HEK293T (cell line): ENCODE data around the gene KLRK1.
A peak's percentile ranks its signal among the peaks of the same experiment; 100 is the strongest.
"Not testable (repeated sequence)": the region's sequence is repeated elsewhere in the genome, so short reads cannot be mapped to it uniquely, and the experiment has no call there.

ENCODE experiments used
- CTCF ChIA-PET: fragments of 350-600 bp; formaldehyde crosslinking; extraction: SDS; loops from one replicate; lab custom pipeline; 2021; ENCODE audit warnings: antibody characterized with exemption, inconsistent platforms; lab: Yijun Ruan, JAX
- POLR2A ChIA-PET: fragments of 350-600 bp; formaldehyde crosslinking; extraction: SDS; loops from one replicate; lab custom pipeline; 2020; ENCODE audit warnings: antibody characterized with exemption, inconsistent platforms; lab: Yijun Ruan, JAX
- DNase-seq: peaks from one replicate; pipeline ENCODE4 v3.0.0; 2012; ENCODE audit warnings: mixed read lengths; ENCODE audit errors: extremely low spot score
- ARNT ChIP-seq: fragments of 450-650 bp; IDR thresholded peaks from 2 replicates; pipeline ENCODE4 v1.6.1; 2017; ENCODE audit warnings: mild to moderate bottlenecking
- BHLHE40 ChIP-seq: fragments of 450-650 bp; IDR thresholded peaks from 2 replicates; pipeline ENCODE4 v1.6.1; 2016; ENCODE audit warnings: mild to moderate bottlenecking, moderate library complexity, borderline replicate concordance
- CTBP1 ChIP-seq: fragments of 450-650 bp; IDR thresholded peaks from 2 replicates; pipeline ENCODE4 v1.6.1; 2016; ENCODE audit warnings: borderline replicate concordance
- ELF4 ChIP-seq: fragments of 450-650 bp; IDR thresholded peaks from 2 replicates; pipeline ENCODE4 v1.6.1; 2017; ENCODE audit warnings: antibody characterized with exemption
- FOXA1 ChIP-seq: fragments of 450-650 bp; IDR thresholded peaks from 2 replicates; pipeline ENCODE4 v1.6.1; 2016; ENCODE audit warnings: mild to moderate bottlenecking
- FOXK2 ChIP-seq: fragments of 450-650 bp; IDR thresholded peaks from 2 replicates; pipeline ENCODE4 v1.6.1; 2016; ENCODE audit warnings: mild to moderate bottlenecking
- FOXM1 ChIP-seq: fragments of 450-650 bp; IDR thresholded peaks from 2 replicates; pipeline ENCODE4 v1.6.1; 2017; ENCODE audit warnings: mild to moderate bottlenecking, borderline replicate concordance
- HDGF ChIP-seq: fragments of 450-650 bp; IDR thresholded peaks from 2 replicates; pipeline ENCODE4 v1.6.1; 2017; ENCODE audit warnings: antibody characterized with exemption, borderline replicate concordance
- L3MBTL2 ChIP-seq: fragments of 450-650 bp; conservative IDR thresholded peaks from 2 replicates; pipeline ENCODE4 v1.6.1; 2016; ENCODE audit warnings: mild to moderate bottlenecking
- LEF1 ChIP-seq: fragments of 450-650 bp; IDR thresholded peaks from 2 replicates; pipeline ENCODE4 v1.6.1; 2017; ENCODE audit warnings: mild to moderate bottlenecking, borderline replicate concordance
- NFRKB ChIP-seq: fragments of 450-650 bp; IDR thresholded peaks from 2 replicates; pipeline ENCODE4 v1.6.1; 2016; ENCODE audit warnings: mild to moderate bottlenecking, moderate library complexity
- PKNOX1 ChIP-seq: fragments of 450-650 bp; IDR thresholded peaks from 2 replicates; pipeline ENCODE4 v1.6.1; 2016
- SP1 ChIP-seq: fragments of 450-650 bp; IDR thresholded peaks from 2 replicates; pipeline ENCODE4 v1.6.1; 2017
- SUZ12 ChIP-seq: fragments of 450-650 bp; IDR thresholded peaks from 2 replicates; pipeline ENCODE4 v1.6.1; 2016; ENCODE audit warnings: mild to moderate bottlenecking
- TARDBP ChIP-seq: fragments of 450-650 bp; IDR thresholded peaks from 2 replicates; pipeline ENCODE4 v1.6.1; 2016
- ZNF384 ChIP-seq: fragments of 450-650 bp; IDR thresholded peaks from 2 replicates; pipeline ENCODE4 v1.6.1; 2016

Gene KLRK1

GRCh38 chr12:10341892-10342509 is 47.8 kb downstream of the KLRK1 start:
- no peak for DNase-seq
- ChIA-PET POLR2A (no interaction called here), CTCF (interaction anchor here (0.7 kb wide), 2 partner anchors 11 to 29 kb away, joined by 3 read pairs; no protein-coding TSS in a partner anchor)
- TF ChIP-seq ELF4 (no peak), HDGF (no peak), LEF1 (no peak), CTBP1 (no peak), SP1 (no peak), ZNF384 (no peak), FOXK2 (no peak), TARDBP (no peak), FOXM1 (no peak), NFRKB (no peak), L3MBTL2 (no peak), FOXA1 (no peak), ARNT (no peak), PKNOX1 (no peak), BHLHE40 (no peak), SUZ12 (no peak)

GRCh38 chr12:10340946-10341345 is 48.9 kb downstream of the KLRK1 start:
- CTCF ChIA-PET = interaction anchor here (0.7 kb wide), 1 partner anchor 12 kb away, joined by 3 read pairs; no protein-coding TSS in a partner anchor
- POLR2A ChIA-PET = not testable (repeated sequence)

GRCh38 chr12:10339053-10339840 is 50.6 kb downstream of the KLRK1 start:
- ChIA-PET POLR2A (no interaction called here), CTCF (no interaction called here)
- no peak for DNase-seq
- TF ChIP-seq ELF4 = no peak
- no peak for TF ChIP-seq FOXK2
- TF ChIP-seq SP1 = no peak
- no peak for TF ChIP-seq CTBP1
- TF ChIP-seq ZNF384 = no peak
- no peak for TF ChIP-seq HDGF
- no peak for TF ChIP-seq NFRKB
- TF ChIP-seq FOXM1 = no peak
- TF ChIP-seq LEF1 = no peak
- no peak for TF ChIP-seq BHLHE40
- TF ChIP-seq FOXA1 = no peak
- TF ChIP-seq L3MBTL2 = no peak
- no peak for TF ChIP-seq ARNT
- TF ChIP-seq TARDBP = no peak
- no peak for TF ChIP-seq SUZ12
- no peak for TF ChIP-seq PKNOX1

More at GRCh38 chr12:10340946-10341345, 48.9 kb downstream of the KLRK1 start:
- DNase-seq = not testable (repeated sequence)

- not testable (repeated sequence) for DNase-seq
These were observed 51.4 kb downstream of the KLRK1 start for GRCh38 chr12:10338470-10338869.

GRCh38 chr12:10336196-10336595 is 53.6 kb downstream of the KLRK1 start:
- CTCF ChIA-PET, POLR2A ChIA-PET, DNase-seq: not testable (repeated sequence)

More at GRCh38 chr12:10338470-10338869, 51.4 kb downstream of the KLRK1 start:
- POLR2A ChIA-PET, CTCF ChIA-PET: not testable (repeated sequence)

GRCh38 chr12:10331642-10332239 is 58.1 kb downstream of the KLRK1 start:
- CTCF ChIA-PET = interaction anchor here (0.6 to 2.2 kb wide), 3 partner anchors 27 to 230 kb away, joined by 3 to 6 read pairs (median 6); no protein-coding TSS in a partner anchor
- peak; percentile 59 for DNase-seq
- POLR2A ChIA-PET = interaction anchor here (1.2 kb wide), 1 partner anchor 34 kb away, joined by 4 read pairs; no protein-coding TSS in a partner anchor
- TF ChIP-seq ARNT = no peak
- TF ChIP-seq HDGF = no peak
- TF ChIP-seq FOXM1 = no peak
- TF ChIP-seq TARDBP = no peak
- TF ChIP-seq ZNF384 = no peak
- no peak for TF ChIP-seq SUZ12
- TF ChIP-seq L3MBTL2 = no peak
- no peak for TF ChIP-seq CTBP1
- no peak for TF ChIP-seq FOXA1
- TF ChIP-seq FOXK2 = no peak
- TF ChIP-seq PKNOX1 = no peak
- TF ChIP-seq ELF4 = no peak

- POLR2A ChIA-PET, CTCF ChIA-PET, DNase-seq: not testable (repeated sequence)
These were observed 61.1 kb downstream of the KLRK1 start for GRCh38 chr12:10328691-10329090.
